Panc1 (cell line): ENCODE results near the gene CHST6. TPM values are rescaled to one million over a fixed set of nuclear protein-coding genes. Genes with fewer than 3 reads are reported as not detected.

ENCODE experiments used
- ATAC-seq: fragments of 200-7000 bp; cut with Tn5 transposase; 2 replicates; pipeline ENCODE4 v1.9.1; 2020; ENCODE audit warnings: mild to moderate bottlenecking, moderate library complexity
- BruUV-seq: library from RNA; stranded (reverse); fragments of 400-500 nt; replicated peaks from 2 replicates; lab custom pipeline; 2021; lab: Mats Ljungman, UMichigan
- CTCF ChIA-PET: fragments of 300-600 bp; sonication (Branson Sonifier 250); formaldehyde crosslinking; loops from one replicate; lab custom pipeline; 2022; ENCODE audit warnings: antibody characterized with exemption; lab: Charles Lee
- POLR2A ChIA-PET: fragments of 300-600 bp; sonication (Branson Sonifier 250); formaldehyde crosslinking; loops from one replicate; lab custom pipeline; 2022; ENCODE audit warnings: antibody characterized with exemption; lab: Charles Lee
- DNase-seq: peaks from one replicate; pipeline ENCODE4 v3.0.0-alpha.2; 2010; ENCODE audit warnings: low read depth, low spot score
- H3K27ac ChIP-seq: 2 replicates; pipeline ENCODE4 v1.5.1; 2011; ENCODE audit warnings: mild to moderate bottlenecking, low read length, inconsistent platforms
- H3K27me3 ChIP-seq: fragments of 200-500 bp; sonication (Bioruptor generic); 2 replicates; pipeline ENCODE4 v1.6.0; 2014; ENCODE audit warnings: low read length, inconsistent platforms; ENCODE audit not compliant: control insufficient read depth, insufficient read depth
- H3K36me3 ChIP-seq: fragments of 200-500 bp; sonication (Bioruptor generic); 2 replicates; pipeline ENCODE4 v1.5.1; 2014; ENCODE audit warnings: inconsistent platforms, mild to moderate bottlenecking, low read length, moderate library complexity; ENCODE audit not compliant: control insufficient read depth, insufficient read depth
- H3K4me1 ChIP-seq: 2 replicates; pipeline ENCODE4 v1.5.1; 2011; ENCODE audit warnings: inconsistent platforms, mild to moderate bottlenecking, low read length, moderate library complexity; ENCODE audit not compliant: control insufficient read depth, insufficient read depth
- H3K4me3 ChIP-seq, 2 experiments: 2 replicates each; pipeline ENCODE4 v1.5.1; 2011 to 2012; ENCODE audit warnings: low read depth in 2 of 2, low read length in 2 of 2, mild to moderate bottlenecking in 2 of 2, inconsistent platforms in 1 of 2, moderate library complexity in 1 of 2
- H3K9me3 ChIP-seq: fragments of 200-500 bp; sonication (Bioruptor generic); 2 replicates; pipeline ENCODE4 v1.5.1; 2014; ENCODE audit warnings: low read depth, mild to moderate bottlenecking, inconsistent platforms, low read length, moderate library complexity; ENCODE audit not compliant: control insufficient read depth, insufficient read depth
- POLR2AphosphoS5 ChIP-seq: IDR thresholded peaks from 2 replicates; pipeline ENCODE4 v1.6.1; 2012; ENCODE audit warnings: mild to moderate bottlenecking, low read depth, low read length, moderate library complexity
- SIN3A ChIP-seq: IDR thresholded peaks from 2 replicates; pipeline ENCODE4 v1.6.1; 2012; ENCODE audit warnings: low read depth, mild to moderate bottlenecking, low read length, moderate library complexity, borderline replicate concordance; ENCODE audit not compliant: insufficient read depth
- TCF7L2 ChIP-seq: IDR thresholded peaks from 2 replicates; pipeline ENCODE4 v1.6.1; 2011; ENCODE audit warnings: mild to moderate bottlenecking, low read depth, low read length, inconsistent platforms
- in situ Hi-C: cut with HindIII; loops from 2 replicates; pipeline ENCODE4 v1.10.0; 2016; ENCODE audit warnings: low sequenced_read_pairs, low pct_unique_long_range_greater_than_20kb
- intact Hi-C: fragments of 100-400 bp; cut with micrococcal nuclease; formaldehyde crosslinking; loops from one replicate; pipeline ENCODE4 v1.10.0; 2022; ENCODE audit not compliant: unreplicated experiment
- total RNA-seq: library from RNA; stranded (reverse); gene quantifications from one replicate; pipeline ENCODE4 v1.2.1, GENCODE V29; 2021; ENCODE audit not compliant: unreplicated experiment
- TF ChIP-seq, protein P1 (sequence below): fragments of 450-650 bp; IDR thresholded peaks from 2 replicates; pipeline ENCODE4 v1.5.1; 2017; ENCODE audit warnings: mild to moderate bottlenecking

CHST6 gene
- total RNA-seq, 1 experiment from 2014 or later: 0.05 TPM

DNA sequence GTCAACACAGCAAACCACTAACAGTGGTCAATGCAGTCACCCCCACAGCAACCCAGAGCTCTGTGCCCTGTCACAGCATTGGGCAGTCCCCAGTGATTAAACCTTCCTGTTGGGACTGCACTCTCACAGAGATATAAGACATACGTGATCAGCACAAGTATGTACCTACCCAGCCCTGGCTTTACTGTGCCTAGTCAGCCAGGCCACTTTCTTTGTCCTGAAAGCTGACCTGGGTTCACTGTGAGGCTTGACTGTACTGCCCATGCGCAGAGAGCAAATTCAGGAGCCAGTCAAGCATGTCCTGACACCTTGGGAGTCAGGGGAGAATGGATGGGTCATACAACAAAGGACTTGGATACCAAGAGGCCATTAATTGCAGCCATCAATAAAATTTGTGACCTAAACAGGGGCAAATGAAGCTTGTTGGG is 19.8 kb downstream of the CHST6 start:
- ChIA-PET CTCF (no interaction called here), POLR2A (no interaction called here)
- Histone ChIP-seq H3K27ac (no peak overlapping the region), H3K4me3 (no peak overlapping the region), H3K36me3 (no peaks in the 10 kb centered on the region), H3K4me1 (no peaks in the 10 kb centered on the region), H3K27me3 (no peaks in the 10 kb centered on the region), H3K9me3 (no peaks in the 10 kb centered on the region)
- ATAC-seq (no peak), DNase-seq (no peak)
- in situ Hi-C loops (no loop called here), intact Hi-C loops (loop anchor here (10.0 kb wide), 1 partner anchor 79 kb away; the partner anchor contains the start of gene TMEM231)
- no TSS peak for BruUV-seq
- TF ChIP-seq POLR2AphosphoS5: no peak

GRCh38 chr16:75472908-75473877 is 22.0 kb downstream of the CHST6 start:
- POLR2A ChIA-PET: no interaction called here
- no TSS peak for BruUV-seq
- TF ChIP-seq TCF7L2: no peak

DNA sequence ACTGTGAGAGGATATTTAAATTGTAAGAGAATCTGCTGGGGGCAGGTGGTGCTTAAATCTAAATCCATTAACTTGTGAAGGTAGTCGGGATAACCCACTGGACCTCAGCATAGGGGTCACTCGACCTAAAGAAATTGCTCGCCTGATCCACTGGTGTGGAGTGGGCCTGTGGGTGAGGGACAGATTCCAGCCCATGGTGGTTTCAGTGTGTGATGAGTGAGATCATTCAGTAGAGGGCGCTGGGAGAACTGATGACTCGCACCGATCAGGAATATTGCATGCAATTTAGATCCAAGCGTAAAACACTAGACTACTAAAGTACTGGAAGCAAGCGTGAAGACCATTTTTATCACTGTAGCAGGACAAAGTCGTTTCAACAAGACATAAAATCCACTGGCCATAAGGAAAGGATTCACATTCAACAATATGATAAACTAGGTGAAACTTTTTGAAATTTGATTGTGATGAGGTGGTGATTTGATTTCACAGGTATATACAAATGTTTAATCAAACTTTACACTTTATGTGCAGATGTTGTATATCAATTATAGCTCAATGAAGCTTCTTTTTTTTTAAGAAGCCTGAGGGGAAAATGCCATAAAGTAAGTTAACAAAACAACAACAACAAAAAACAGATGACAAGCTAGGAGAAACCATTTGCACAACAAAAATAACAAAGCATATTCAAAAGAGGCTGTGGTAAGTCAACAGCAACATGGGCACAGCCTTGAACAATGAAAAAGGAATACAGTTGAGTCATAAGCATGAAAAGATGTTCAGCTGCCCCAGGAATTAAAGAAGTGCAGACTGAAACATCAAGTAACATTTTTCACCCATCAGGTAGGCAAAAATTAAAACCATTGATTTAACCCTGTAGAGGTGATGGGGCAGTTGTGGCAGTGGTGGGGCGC is 23.3 kb downstream of the CHST6 start:
- Histone ChIP-seq H3K36me3 (no peaks in the 10 kb centered on the region), H3K4me1 (no peaks in the 10 kb centered on the region), H3K27ac (no peak overlapping the region), H3K4me3 (no peak overlapping the region), H3K9me3 (no peaks in the 10 kb centered on the region), H3K27me3 (no peaks in the 10 kb centered on the region)
- intact Hi-C loops: loop anchor here (5.0 to 10.0 kb wide), 3 partner anchors 83 to 290 kb away; partner anchors contain the start of genes ADAT1 and TMEM231
- ChIA-PET CTCF (interaction anchor here (0.6 to 0.7 kb wide), 3 partner anchors 31 to 206 kb away, joined by 3 to 11 read pairs (median 3); no protein-coding TSS in a partner anchor), POLR2A (interaction anchor here (0.5 kb wide), 1 partner anchor 45 kb away, joined by 7 read pairs; no protein-coding TSS in a partner anchor)
- no TSS peak for BruUV-seq
- in situ Hi-C loops: no loop called here
- DNase-seq: peak; percentile 43
- ATAC-seq: peak; percentile 93
- no peak for TF ChIP-seq TCF7L2
- no peak for TF ChIP-seq POLR2AphosphoS5
- TF ChIP-seq, protein P1, sequence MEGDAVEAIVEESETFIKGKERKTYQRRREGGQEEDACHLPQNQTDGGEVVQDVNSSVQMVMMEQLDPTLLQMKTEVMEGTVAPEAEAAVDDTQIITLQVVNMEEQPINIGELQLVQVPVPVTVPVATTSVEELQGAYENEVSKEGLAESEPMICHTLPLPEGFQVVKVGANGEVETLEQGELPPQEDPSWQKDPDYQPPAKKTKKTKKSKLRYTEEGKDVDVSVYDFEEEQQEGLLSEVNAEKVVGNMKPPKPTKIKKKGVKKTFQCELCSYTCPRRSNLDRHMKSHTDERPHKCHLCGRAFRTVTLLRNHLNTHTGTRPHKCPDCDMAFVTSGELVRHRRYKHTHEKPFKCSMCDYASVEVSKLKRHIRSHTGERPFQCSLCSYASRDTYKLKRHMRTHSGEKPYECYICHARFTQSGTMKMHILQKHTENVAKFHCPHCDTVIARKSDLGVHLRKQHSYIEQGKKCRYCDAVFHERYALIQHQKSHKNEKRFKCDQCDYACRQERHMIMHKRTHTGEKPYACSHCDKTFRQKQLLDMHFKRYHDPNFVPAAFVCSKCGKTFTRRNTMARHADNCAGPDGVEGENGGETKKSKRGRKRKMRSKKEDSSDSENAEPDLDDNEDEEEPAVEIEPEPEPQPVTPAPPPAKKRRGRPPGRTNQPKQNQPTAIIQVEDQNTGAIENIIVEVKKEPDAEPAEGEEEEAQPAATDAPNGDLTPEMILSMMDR: peak; percentile 81
- TF ChIP-seq SIN3A: no peak

More at GRCh38 chr16:75472908-75473877, 22.0 kb downstream of the CHST6 start:
- Histone ChIP-seq H3K36me3 (no peaks in the 10 kb centered on the region), H3K4me1 (no peaks in the 10 kb centered on the region), H3K27me3 (no peaks in the 10 kb centered on the region), H3K27ac (no peak overlapping the region), H3K4me3 (no peak overlapping the region), H3K9me3 (no peaks in the 10 kb centered on the region)
- in situ Hi-C loops: no loop called here
- ATAC-seq (no peak), DNase-seq (no peak)
- CTCF ChIA-PET: no interaction called here
- intact Hi-C loops: loop anchor here (5.0 to 10.0 kb wide), 3 partner anchors 82 to 289 kb away; partner anchors contain the start of genes ADAT1 and TMEM231
